ENCODE measurements around the gene ANAPC13. TPM values are rescaled to one million over a fixed set of nuclear protein-coding genes. Genes with fewer than 3 reads are reported as not detected.

ANAPC13 gene
- total and polyA plus RNA-seq, 2 experiments from 2014 or later: 119 to 149 TPM

DNA sequence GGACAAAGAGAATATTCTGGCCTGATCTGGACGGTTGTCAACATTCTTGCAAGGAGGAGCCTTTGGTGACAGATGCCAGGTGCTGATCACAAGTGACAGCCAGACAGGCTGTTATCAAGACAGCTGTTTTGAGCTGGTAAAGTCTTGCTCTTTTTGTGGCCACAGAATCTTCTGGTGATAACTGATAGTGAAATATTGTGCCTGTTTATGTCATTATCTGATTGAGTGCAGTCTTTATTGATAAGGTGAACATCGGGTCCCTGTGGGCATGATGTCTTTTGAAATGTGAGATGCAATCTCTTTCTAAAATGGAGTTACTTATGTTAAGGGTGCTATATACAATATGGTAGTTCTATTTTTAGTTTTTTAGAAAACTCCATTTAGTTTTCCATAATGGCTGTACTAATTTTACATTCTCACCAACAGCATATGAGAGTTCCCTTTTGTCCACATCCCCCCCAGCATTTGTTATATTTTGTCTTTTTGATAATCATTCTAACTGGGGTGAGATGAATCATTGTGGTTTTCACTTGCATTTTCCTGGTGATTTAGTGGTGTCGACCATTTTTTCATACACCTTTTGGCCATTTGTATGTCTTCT lies 10.8 kb upstream of the ANAPC13 start:
- Histone ChIP-seq H3K9me2 (replicated peaks; ENCODE audit: insufficient read depth) (no peaks in the 10 kb centered on the region), H4K20me1 (ENCODE audit: insufficient read depth, poor library complexity, severe bottlenecking) (peaks cover 11% of the 10 kb centered on the region), H3K27ac (no peak overlapping the region), H3K27me3 (no peaks in the 10 kb centered on the region), H3K79me2 (peaks cover 79% of the 10 kb centered on the region), H3K36me3 (replicated peaks; ENCODE audit: insufficient read depth, low read depth) (no peaks in the 10 kb centered on the region), H3K9me3 (ENCODE audit: low read depth) (no peaks in the 10 kb centered on the region), H3K4me2 (no peak overlapping the region), H3K4me3 (no peak overlapping the region), H3K4me1 (ENCODE audit: insufficient read depth) (no peaks in the 10 kb centered on the region), H2AFZ (no peak overlapping the region)
- TF ChIP-seq EZH2 (IDR thresholded peaks at IDR 0.05; ENCODE audit: borderline replicate concordance) (no peak), EZH2phosphoT487 (IDR thresholded peaks at IDR 0.05; ENCODE audit: low read depth, severe bottlenecking, unreplicated experiment) (no peak)
- TF ChIP-seq, protein P1, sequence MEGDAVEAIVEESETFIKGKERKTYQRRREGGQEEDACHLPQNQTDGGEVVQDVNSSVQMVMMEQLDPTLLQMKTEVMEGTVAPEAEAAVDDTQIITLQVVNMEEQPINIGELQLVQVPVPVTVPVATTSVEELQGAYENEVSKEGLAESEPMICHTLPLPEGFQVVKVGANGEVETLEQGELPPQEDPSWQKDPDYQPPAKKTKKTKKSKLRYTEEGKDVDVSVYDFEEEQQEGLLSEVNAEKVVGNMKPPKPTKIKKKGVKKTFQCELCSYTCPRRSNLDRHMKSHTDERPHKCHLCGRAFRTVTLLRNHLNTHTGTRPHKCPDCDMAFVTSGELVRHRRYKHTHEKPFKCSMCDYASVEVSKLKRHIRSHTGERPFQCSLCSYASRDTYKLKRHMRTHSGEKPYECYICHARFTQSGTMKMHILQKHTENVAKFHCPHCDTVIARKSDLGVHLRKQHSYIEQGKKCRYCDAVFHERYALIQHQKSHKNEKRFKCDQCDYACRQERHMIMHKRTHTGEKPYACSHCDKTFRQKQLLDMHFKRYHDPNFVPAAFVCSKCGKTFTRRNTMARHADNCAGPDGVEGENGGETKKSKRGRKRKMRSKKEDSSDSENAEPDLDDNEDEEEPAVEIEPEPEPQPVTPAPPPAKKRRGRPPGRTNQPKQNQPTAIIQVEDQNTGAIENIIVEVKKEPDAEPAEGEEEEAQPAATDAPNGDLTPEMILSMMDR (IDR thresholded peaks at IDR 0.05; ENCODE audit: poor library complexity): no peak
- WGBS (ENCODE audit: low lambda C conversion rate, missing lambda C conversion rate): 71% methylated on average over 3 of the region's 3 CpGs
- DNase-seq (ENCODE audit: low spot score): no peak

DNA sequence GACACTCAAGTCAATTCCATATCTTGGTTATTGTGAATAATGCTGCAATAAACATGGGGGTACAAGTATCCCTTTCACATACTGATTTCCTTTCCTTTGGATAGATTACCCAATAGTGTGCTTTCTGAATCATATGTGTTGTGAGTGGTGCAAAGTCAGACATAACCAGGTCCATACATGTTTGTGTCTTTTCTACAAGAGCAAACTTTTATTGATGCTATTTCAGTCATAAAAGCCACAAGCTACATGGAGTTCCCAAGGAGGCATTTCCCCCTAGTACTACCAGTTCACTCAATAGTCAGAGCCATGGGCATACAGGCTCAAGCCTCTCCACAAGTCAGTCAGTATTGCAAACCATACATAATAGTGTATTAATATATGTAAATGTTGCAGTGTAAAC lies 10.2 kb upstream of the ANAPC13 start:
- Histone ChIP-seq H2AFZ (no peak overlapping the region), H3K4me1 (ENCODE audit: insufficient read depth) (no peaks in the 10 kb centered on the region), H3K27me3 (no peaks in the 10 kb centered on the region), H3K27ac (no peak overlapping the region), H3K79me2 (peaks cover 79% of the 10 kb centered on the region), H3K4me3 (no peak overlapping the region), H3K9me2 (replicated peaks; ENCODE audit: insufficient read depth) (no peaks in the 10 kb centered on the region), H3K9me3 (ENCODE audit: low read depth) (no peaks in the 10 kb centered on the region), H4K20me1 (ENCODE audit: insufficient read depth, poor library complexity, severe bottlenecking) (peaks cover 11% of the 10 kb centered on the region), H3K4me2 (no peak overlapping the region), H3K36me3 (replicated peaks; ENCODE audit: insufficient read depth, low read depth) (no peaks in the 10 kb centered on the region)
- TF ChIP-seq EZH2phosphoT487 (IDR thresholded peaks at IDR 0.05; ENCODE audit: low read depth, severe bottlenecking, unreplicated experiment): no peak
- TF ChIP-seq, protein P1 (IDR thresholded peaks at IDR 0.05; ENCODE audit: poor library complexity): no peak
- no peak for TF ChIP-seq EZH2 (IDR thresholded peaks at IDR 0.05; ENCODE audit: borderline replicate concordance)
- DNase-seq (ENCODE audit: low spot score): no peak

DNA sequence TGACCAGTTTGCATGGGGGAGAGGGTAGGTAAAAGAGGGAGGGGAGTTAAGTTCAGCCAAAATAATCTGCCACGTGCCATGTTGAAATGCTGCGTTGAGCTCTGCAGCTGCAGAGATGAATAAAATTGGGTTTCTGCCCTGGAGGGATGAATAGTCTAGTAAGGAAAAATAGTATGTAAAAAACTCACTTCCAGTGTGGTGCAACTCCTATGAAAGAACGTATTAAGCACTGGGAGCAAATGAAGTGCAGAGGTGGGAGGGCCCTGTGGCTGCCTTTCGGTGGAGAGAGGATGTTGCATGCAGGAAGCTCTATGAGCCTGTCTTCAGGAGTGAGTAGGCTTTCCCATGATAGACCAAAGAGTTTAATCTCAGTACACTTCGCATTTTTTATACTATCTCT lies 8.7 kb upstream of the ANAPC13 start:
- H3K27ac ChIP-seq: no peak overlapping the region
- no peak overlapping the region for H2AFZ ChIP-seq
- 88% methylated on average over 5 of the region's 5 CpGs for whole genome bisulfite sequencing (ENCODE audit: low lambda C conversion rate, missing lambda C conversion rate)
- peaks cover 85% of the 10 kb centered on the region for H3K79me2 ChIP-seq
- no peak overlapping the region for H3K4me3 ChIP-seq
- H3K9me3 ChIP-seq (ENCODE audit: low read depth): no peaks in the 10 kb centered on the region
- no peaks in the 10 kb centered on the region for H3K27me3 ChIP-seq
- H3K36me3 ChIP-seq (replicated peaks; ENCODE audit: insufficient read depth, low read depth): no peaks in the 10 kb centered on the region
- no peaks in the 10 kb centered on the region for H3K4me1 ChIP-seq (ENCODE audit: insufficient read depth)
- no peaks in the 10 kb centered on the region for H3K9me2 ChIP-seq (replicated peaks; ENCODE audit: insufficient read depth)
- peaks cover 11% of the 10 kb centered on the region for H4K20me1 ChIP-seq (ENCODE audit: insufficient read depth, poor library complexity, severe bottlenecking)
- no peak for TF ChIP-seq EZH2phosphoT487 (IDR thresholded peaks at IDR 0.05; ENCODE audit: low read depth, severe bottlenecking, unreplicated experiment)
- no peak for TF ChIP-seq EZH2 (IDR thresholded peaks at IDR 0.05; ENCODE audit: borderline replicate concordance)
- TF ChIP-seq, protein P1 (IDR thresholded peaks at IDR 0.05; ENCODE audit: poor library complexity): no peak
- H3K4me2 ChIP-seq: no peak overlapping the region
- no peak for DNase-seq (ENCODE audit: low spot score)

All from hepatocyte (in vitro differentiated cells).